K562 (cell line): ENCODE data around the gene PRMT5. TPM values are rescaled to one million over a fixed set of nuclear protein-coding genes. Genes with fewer than 3 reads are reported as not detected.

Experiments used
- ATAC-seq: fragments of 200-7000 bp; cut with Tn5 transposase; 3 replicates; pipeline ENCODE4 v1.9.1; 2020; ENCODE audit warnings: moderate library complexity
- BruUV-seq: library from RNA; stranded (reverse); fragments of 400-500 nt; replicated peaks from 2 replicates; lab custom pipeline; 2021; lab: Mats Ljungman, UMichigan
- CTCF ChIA-PET: fragments of 300-600 bp; formaldehyde crosslinking; extraction: SDS; loops from one replicate; lab custom pipeline; 2021; ENCODE audit warnings: low intra/inter-chr PET ratio; lab: Yijun Ruan, JAX
- POLR2A ChIA-PET: fragments of 300-600, 350-650 bp; sonication (Branson Sonifier 250); formaldehyde crosslinking; extraction: SDS; loops from one replicate; lab custom pipeline; 2021; ENCODE audit warnings: antibody characterized with exemption, inconsistent platforms; lab: Yijun Ruan, JAX
- DNase-seq, 4 experiments: peaks; one replicate each; pipeline versions ENCODE4 v3.0.0 to v3.0.0-alpha.2; 2011 to 2018; ENCODE audit warnings: low spot score in 3 of 4, mixed read lengths in 3 of 4; ENCODE audit errors: extremely low read depth in 1 of 4
- FAIRE-seq: peaks from 2 replicates; lab custom pipeline; 2011; peaks lifted over from hg19 to GRCh38; lab: Jason Lieb, UNC
- H2AFZ ChIP-seq: 2 replicates; pipeline ENCODE4 v1.6.0; 2011; ENCODE audit warnings: low read depth, low read length, control low read depth, inconsistent platforms
- H3K27ac ChIP-seq: fragments of 200-600 bp; 3 replicates; pipeline ENCODE4 v1.8.0; 2011; ENCODE audit warnings: low read depth, mild to moderate bottlenecking, control low read depth, inconsistent platforms, low read length, moderate library complexity, mixed read lengths; ENCODE audit errors: extremely low read depth
- H3K27me3 ChIP-seq, 2 experiments: fragments of 300-600 bp in 1 of 2; 2 replicates in 1 of 2; 3 replicates in 1 of 2; pipeline versions ENCODE4 v1.6.0 to v1.8.0; 2011; ENCODE audit warnings: inconsistent platforms in 2 of 2, low read length in 2 of 2, mild to moderate bottlenecking in 1 of 2, mixed read lengths in 1 of 2, moderate library complexity in 1 of 2; ENCODE audit not compliant: control insufficient read depth in 2 of 2, insufficient read depth in 2 of 2
- H3K36me3 ChIP-seq: fragments of 300-600 bp; 3 replicates; pipeline ENCODE4 v1.8.0; 2011; ENCODE audit warnings: mild to moderate bottlenecking, low read length, inconsistent platforms; ENCODE audit not compliant: control insufficient read depth, insufficient read depth
- H3K4me1 ChIP-seq, 2 experiments: fragments of 200-600 bp in 1 of 2; replicated peaks in 1 of 2; 2 replicates in 1 of 2; 3 replicates in 1 of 2; pipeline versions ENCODE4 v1.5.1 to v1.8.0; 2011; ENCODE audit warnings: inconsistent platforms in 2 of 2, low read length in 2 of 2, mild to moderate bottlenecking in 1 of 2, mixed read lengths in 1 of 2, moderate library complexity in 1 of 2; ENCODE audit not compliant: control insufficient read depth in 2 of 2, insufficient read depth in 2 of 2
- H3K4me2 ChIP-seq: 2 replicates; pipeline ENCODE4 v1.6.1; 2011; ENCODE audit warnings: low read length, control low read depth, inconsistent platforms, mixed read lengths; ENCODE audit not compliant: insufficient read depth
- H3K4me3 ChIP-seq: fragments of 200-600 bp; sonication (generic), shearing (Covaris generic); 2 replicates; pipeline ENCODE4 v1.5.1; 2016; ENCODE audit warnings: control low read depth, inconsistent platforms
- H3K79me2 ChIP-seq: fragments of 200-600 bp; 3 replicates; pipeline ENCODE4 v1.8.0; 2011; ENCODE audit warnings: low read length, inconsistent platforms; ENCODE audit not compliant: control insufficient read depth, insufficient read depth
- H3K9ac ChIP-seq, 2 experiments: 2 replicates each; pipeline versions ENCODE4 v1.6.0 to v1.6.1; 2011; ENCODE audit warnings: low read depth in 2 of 2, low read length in 2 of 2, control low read depth in 1 of 2, inconsistent platforms in 1 of 2, mild to moderate bottlenecking in 1 of 2, mixed read lengths in 1 of 2; ENCODE audit not compliant: insufficient read depth in 1 of 2
- H3K9me1 ChIP-seq: one replicate; pipeline ENCODE4 v1.6.0; 2011; ENCODE audit warnings: inconsistent platforms, mild to moderate bottlenecking, low read length, moderate library complexity; ENCODE audit not compliant: control insufficient read depth, insufficient read depth
- H3K9me3 ChIP-seq: replicated peaks from 2 replicates; pipeline ENCODE4 v1.5.1; 2011; ENCODE audit warnings: low read depth, low read length, inconsistent platforms; ENCODE audit not compliant: control insufficient read depth, insufficient read depth
- H4K20me1 ChIP-seq: replicated peaks from 2 replicates; pipeline ENCODE4 v1.6.1; 2011; ENCODE audit warnings: low read length, inconsistent platforms, mixed read lengths; ENCODE audit not compliant: control insufficient read depth, insufficient read depth
- HCFC1 ChIP-seq: IDR thresholded peaks from 2 replicates; pipeline ENCODE4 v1.6.1; 2012; ENCODE audit warnings: low read depth, low read length, improper control_type of control experiment
- MCM2 ChIP-seq: fragments of 450-650 bp; IDR thresholded peaks from 2 replicates; pipeline ENCODE4 v1.6.1; 2017; ENCODE audit warnings: low read depth, mild to moderate bottlenecking
- REST ChIP-seq, 2 experiments: fragments of 450-650 bp; formaldehyde crosslinking in 1 of 2; IDR thresholded peaks; 2 replicates each; pipeline versions ENCODE4 v1.4.0 to v1.6.1; 2014 to 2020; ENCODE audit warnings: mild to moderate bottlenecking in 2 of 2, borderline replicate concordance in 1 of 2, low read depth in 1 of 2
- YY1 ChIP-seq, 3 experiments: IDR thresholded peaks; 2 replicates each; pipeline ENCODE4 v1.6.1; 2011; ENCODE audit warnings: low read length in 2 of 3, mild to moderate bottlenecking in 2 of 3, moderate library complexity in 2 of 3, borderline replicate concordance in 1 of 3, control low read depth in 1 of 3, low read depth in 1 of 3; ENCODE audit not compliant: insufficient read depth in 3 of 3, insufficient replicate concordance in 2 of 3, control insufficient read depth in 1 of 3, insufficient read length in 1 of 3; ENCODE audit errors: extremely low read depth in 1 of 3
- ZNF764 ChIP-seq: fragments of 250-450 bp; sonication (Bioruptor Pico); IDR thresholded peaks from 2 replicates; pipeline ENCODE4 v1.4.0; 2020; ENCODE audit warnings: low read depth, mild to moderate bottlenecking, moderate library complexity
- WGBS: fragments of 100-300 bp; shearing (Covaris generic); methylation state at CpG from one replicate; pipeline ENCODE4 v1.1.6; 2016; ENCODE audit warnings: low coverage, mixed read lengths; ENCODE audit not compliant: insufficient coverage; ENCODE audit errors: missing lambda C conversion rate; 5-methylcytosine and 5-hydroxymethylcytosine counted together
- in situ Hi-C: fragments of 300-500 bp; cut with MboI; formaldehyde crosslinking; loops from 4 replicates; pipeline ENCODE4 v1.15.0; 2018; ENCODE audit warnings: inconsistent platforms, mixed read lengths
- intact Hi-C: fragments of 100-400 bp; cut with micrococcal nuclease; formaldehyde crosslinking; loops from 2 replicates; pipeline ENCODE4 v1.14.2; 2022
- polyA plus RNA-seq, 8 experiments: library from polyadenylated mRNA; depleted of rRNA in 4 of 8; stranded (reverse) in 5 of 8; unstranded in 3 of 8; fragments of >200 nt; fragmentation: Nextera tagmentation in 2 of 8; fragmentation: Illumina TruSeq in 1 of 8; extraction: Ambion mirVana in 2 of 8; extraction: Trizol in 1 of 8; gene quantifications; 2 replicates each; pipeline versions ENCODE4 v1.2.1 to v1.2.3, GENCODE V29; 2011 to 2014; ENCODE audit warnings: inconsistent platforms in 1 of 8, missing spikeins in 1 of 8
- total RNA-seq, 7 experiments: library from RNA; depleted of rRNA in 6 of 7; stranded (reverse); fragments of >200 nt in 6 of 7; fragmentation: Illumina TruSeq in 2 of 7; extraction: Trizol in 2 of 7; gene quantifications; 2 replicates each; pipeline versions ENCODE4 v1.2.1 to v1.2.3, GENCODE V29; 2011 to 2021; ENCODE audit warnings: low replicate concordance in 1 of 7

The PRMT5 gene
- total and polyA plus RNA-seq, 9 of the 15 experiments (the other 6 are each of a cell fraction or from before 2014, with no cell fraction given), result 114 to 552 (median 222) TPM

GRCh38 chr14:22871224-22872032 is 57.7 kb downstream of the PRMT5 start, which contains the start of gene LRP10:
Gene LRP10 (plus strand): TSS chr14:22871740. CDS start chr14:22872304, 564 bp downstream.
- WGBS, result 2% methylated on average over 26 of the region's 50 CpGs
- Histone ChIP-seq H3K9ac (peak within 1 kb of the TSS; percentile 87 to 91), H3K4me3 (peak within 1 kb of the TSS; percentile 87), H4K20me1 (no peaks in the 10 kb centered on the region), H3K27me3 (no peaks in the 10 kb centered on the region), H3K79me2 (peaks cover 15% of the 10 kb centered on the region), H3K36me3 (peaks cover 26% of the 10 kb centered on the region; the same call in 2 of the 3 replicates), H3K9me3 (no peaks in the 10 kb centered on the region), H3K4me1 (peaks cover 12 to 30% of the 10 kb centered on the region in 2 experiments), H3K4me2 (peak within 1 kb of the TSS; percentile 95), H3K27ac (peak within 1 kb of the TSS; percentile 98), H3K9me1 (no peaks in the 10 kb centered on the region), H2AFZ (peak within 1 kb of the TSS; percentile 97)
- ChIA-PET POLR2A (interaction anchor here (0.5 to 5.1 kb wide), 15 partner anchors 9 to 203 kb away, joined by 3 to 60 read pairs (median 4); partner anchors contain the start of genes OXA1L, PRMT5, RBM23 and REM2), CTCF (interaction anchor here (0.6 to 2.2 kb wide), 4 partner anchors 27 to 49 kb away, joined by 3 to 18 read pairs (median 5); no protein-coding TSS in a partner anchor)
- BruUV-seq, result TSS peak; percentile 81
- in situ Hi-C loops (no loop called here), intact Hi-C loops (loop anchor here (1.0 to 5.0 kb wide), 6 partner anchors 16 to 115 kb away; partner anchors contain the start of genes PRMT5 and RBM23)
- peak; percentile 94 for ATAC-seq
- FAIRE-seq, result peak; percentile 97
- peak; percentile 91 to 97 (median 94) for DNase-seq
- no peak for TF ChIP-seq MCM2
- TF ChIP-seq ZNF764 (CRISPR knock-in tag), result no peak
- TF ChIP-seq YY1 (IDR thresholded peaks at IDR 0.05; ENCODE audit: borderline replicate concordance in 1 of 3, control insufficient read depth in 1 of 3, extremely low read depth in 1 of 3, insufficient read depth in 3 of 3, insufficient read length in 1 of 3, insufficient replicate concordance in 2 of 3, low read depth in 1 of 3, low read length in 2 of 3), result peak in 1 of 3 experiments; percentile 65
- TF ChIP-seq HCFC1, result no peak
- no peak for TF ChIP-seq REST (IDR thresholded peaks at IDR 0.05; ENCODE audit: borderline replicate concordance)
- peak; percentile 50; the same call in 1 of the 2 replicates for TF ChIP-seq REST (CRISPR knock-in tag; IDR thresholded peaks at IDR 0.05; ENCODE audit: low read depth)
